Loucy (cell line): ENCODE results near the gene PALD1.

Source experiments
- H2AFZ ChIP-seq: fragments of 200-600 bp; sonication (generic); 2 replicates; pipeline ENCODE4 v1.6.0; 2016; ENCODE audit warnings: antibody characterized with exemption, mild to moderate bottlenecking, low read length, moderate library complexity
- H3F3A ChIP-seq: fragments of 200-600 bp; 2 replicates; pipeline ENCODE4 v1.6.0; 2016; ENCODE audit warnings: antibody characterized with exemption, low read depth, mild to moderate bottlenecking
- H3K27me3 ChIP-seq: fragments of 200-600 bp; sonication (generic); 2 replicates; pipeline ENCODE4 v1.6.1; 2014; ENCODE audit warnings: low read length, mild to moderate bottlenecking; ENCODE audit not compliant: insufficient read depth, poor library complexity, severe bottlenecking
- H3K36me3 ChIP-seq: fragments of 200-600 bp; sonication (generic); 2 replicates; pipeline ENCODE4 v1.6.1; 2016; ENCODE audit warnings: low read length; ENCODE audit not compliant: insufficient read depth
- H3K4me1 ChIP-seq: fragments of 200-600 bp; sonication (generic); 2 replicates; pipeline ENCODE4 v1.5.1; 2014; ENCODE audit warnings: low read length, mild to moderate bottlenecking; ENCODE audit not compliant: insufficient read depth, poor library complexity, severe bottlenecking
- H3K4me2 ChIP-seq: fragments of 200-600 bp; sonication (generic); 2 replicates; pipeline ENCODE4 v1.6.0; 2014; ENCODE audit warnings: antibody characterized with exemption, low read length, low read depth, mild to moderate bottlenecking; ENCODE audit not compliant: poor library complexity, severe bottlenecking
- H3K4me3 ChIP-seq: fragments of 200-600 bp; sonication (generic); 2 replicates; pipeline ENCODE4 v1.5.1; 2014; ENCODE audit warnings: low read length, mild to moderate bottlenecking, mixed read lengths; ENCODE audit not compliant: poor library complexity, severe bottlenecking
- H3K79me2 ChIP-seq: fragments of 200-600 bp; sonication (generic); 2 replicates; pipeline ENCODE4 v1.6.1; 2014; ENCODE audit warnings: low read length; ENCODE audit not compliant: insufficient read depth
- H3K9ac ChIP-seq: fragments of 200-600 bp; sonication (generic); 2 replicates; pipeline ENCODE4 v1.6.0; 2014; ENCODE audit warnings: mild to moderate bottlenecking, low read depth, low read length, moderate library complexity; ENCODE audit not compliant: poor library complexity, severe bottlenecking
- H3K9me2 ChIP-seq: fragments of 200-600 bp; sonication (generic); replicated peaks from 2 replicates; pipeline ENCODE4 v1.6.1; 2016; ENCODE audit warnings: low read depth, low read length, mixed read lengths
- H3K9me3 ChIP-seq: fragments of 200-600 bp; sonication (generic); 2 replicates; pipeline ENCODE4 v1.6.1; 2014; ENCODE audit warnings: mild to moderate bottlenecking, antibody characterized with exemption, low read length, low read depth; ENCODE audit not compliant: insufficient read depth
- H4K20me1 ChIP-seq: fragments of 200-600 bp; sonication (generic); 2 replicates; pipeline ENCODE4 v1.6.0; 2014; ENCODE audit warnings: antibody characterized with exemption, low read length, mild to moderate bottlenecking; ENCODE audit not compliant: insufficient read depth, poor library complexity, severe bottlenecking
- EZH2phosphoT487 ChIP-seq: fragments of 200-600 bp; IDR thresholded peaks from 2 replicates; pipeline ENCODE4 v1.6.1; 2018; ENCODE audit warnings: antibody characterized with exemption, mild to moderate bottlenecking, moderate library complexity, borderline replicate concordance
- TF ChIP-seq, protein P1 (sequence below): fragments of 200-600 bp; sonication (generic); conservative IDR thresholded peaks from 2 replicates; pipeline ENCODE4 v1.5.1; 2014; ENCODE audit warnings: mild to moderate bottlenecking, antibody characterized with exemption, low read length

Gene PALD1

DNA sequence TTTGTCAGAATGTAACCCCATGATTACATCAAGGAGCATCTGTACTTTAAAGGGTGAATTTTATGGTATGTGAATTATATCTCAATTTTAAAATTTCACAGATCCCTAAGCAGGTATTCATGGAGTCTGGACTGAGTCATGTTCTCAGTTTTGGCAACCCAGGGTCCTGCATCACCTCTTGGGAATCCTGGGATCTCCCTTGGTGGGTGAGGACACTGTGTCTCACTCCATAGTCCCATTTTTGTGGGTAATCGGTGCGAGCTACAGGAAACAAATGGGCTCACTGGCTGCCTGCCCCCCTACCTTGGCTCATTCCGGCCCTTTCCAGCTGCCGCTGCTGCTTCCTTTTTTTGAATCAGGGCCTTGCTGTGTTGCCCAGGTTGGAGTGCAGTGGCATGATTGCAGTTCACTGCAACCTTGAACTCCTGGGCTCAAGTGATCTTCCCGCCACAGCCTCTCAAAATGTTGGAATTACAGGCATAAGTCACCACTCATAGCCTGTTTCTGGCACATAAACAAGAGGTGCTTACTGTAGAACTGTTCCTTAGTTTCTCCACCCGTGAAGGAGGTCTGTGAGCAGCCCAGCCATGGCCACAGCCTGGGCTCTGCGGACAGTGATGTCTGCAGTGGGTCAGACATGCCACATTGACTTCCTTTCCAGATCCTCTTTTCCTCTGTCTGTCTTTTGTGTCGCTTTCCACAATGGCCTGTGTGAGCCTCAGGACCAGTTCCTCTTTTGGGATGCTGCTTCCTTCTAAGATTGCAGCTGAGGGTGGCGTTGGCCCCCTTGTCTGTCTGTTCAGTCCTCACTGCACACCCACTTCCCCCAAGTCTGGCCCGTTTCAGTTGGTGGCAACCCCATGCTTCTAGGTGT is 14.5 kb downstream of the PALD1 start:
- Histone ChIP-seq H3K9me2 (no peaks in the 10 kb centered on the region), H3K27me3 (no peaks in the 10 kb centered on the region), H3K4me3 (peak overlapping the region; percentile 27), H3K9ac (peak overlapping the region; percentile 36), H2AFZ (no peak overlapping the region), H3K4me2 (peak overlapping the region; percentile 69), H3K9me3 (no peaks in the 10 kb centered on the region), H3K4me1 (peaks cover 71% of the 10 kb centered on the region), H3K79me2 (peaks cover 36% of the 10 kb centered on the region; the same call in 1 of the 2 replicates), H4K20me1 (no peaks in the 10 kb centered on the region), H3F3A (no peaks in the 10 kb centered on the region), H3K36me3 (no peaks in the 10 kb centered on the region)
- no peak for TF ChIP-seq EZH2phosphoT487
- TF ChIP-seq, protein P1, sequence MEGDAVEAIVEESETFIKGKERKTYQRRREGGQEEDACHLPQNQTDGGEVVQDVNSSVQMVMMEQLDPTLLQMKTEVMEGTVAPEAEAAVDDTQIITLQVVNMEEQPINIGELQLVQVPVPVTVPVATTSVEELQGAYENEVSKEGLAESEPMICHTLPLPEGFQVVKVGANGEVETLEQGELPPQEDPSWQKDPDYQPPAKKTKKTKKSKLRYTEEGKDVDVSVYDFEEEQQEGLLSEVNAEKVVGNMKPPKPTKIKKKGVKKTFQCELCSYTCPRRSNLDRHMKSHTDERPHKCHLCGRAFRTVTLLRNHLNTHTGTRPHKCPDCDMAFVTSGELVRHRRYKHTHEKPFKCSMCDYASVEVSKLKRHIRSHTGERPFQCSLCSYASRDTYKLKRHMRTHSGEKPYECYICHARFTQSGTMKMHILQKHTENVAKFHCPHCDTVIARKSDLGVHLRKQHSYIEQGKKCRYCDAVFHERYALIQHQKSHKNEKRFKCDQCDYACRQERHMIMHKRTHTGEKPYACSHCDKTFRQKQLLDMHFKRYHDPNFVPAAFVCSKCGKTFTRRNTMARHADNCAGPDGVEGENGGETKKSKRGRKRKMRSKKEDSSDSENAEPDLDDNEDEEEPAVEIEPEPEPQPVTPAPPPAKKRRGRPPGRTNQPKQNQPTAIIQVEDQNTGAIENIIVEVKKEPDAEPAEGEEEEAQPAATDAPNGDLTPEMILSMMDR = no peak

- Histone ChIP-seq H4K20me1 (no peaks in the 10 kb centered on the region), H3K36me3 (no peaks in the 10 kb centered on the region), H3K27me3 (no peaks in the 10 kb centered on the region), H3K9ac (peak overlapping the region; percentile 36), H2AFZ (no peak overlapping the region), H3F3A (no peaks in the 10 kb centered on the region), H3K4me2 (peak overlapping the region; percentile 69), H3K9me3 (no peaks in the 10 kb centered on the region), H3K4me3 (peak overlapping the region; percentile 27), H3K4me1 (peaks cover 71% of the 10 kb centered on the region), H3K9me2 (no peaks in the 10 kb centered on the region), H3K79me2 (peaks cover 36% of the 10 kb centered on the region; the same call in 1 of the 2 replicates)
- TF ChIP-seq, protein P1 = no peak
- TF ChIP-seq EZH2phosphoT487 = no peak
These were observed 15.2 kb downstream of the PALD1 start for GRCh38 chr10:70493660-70494234.

DNA sequence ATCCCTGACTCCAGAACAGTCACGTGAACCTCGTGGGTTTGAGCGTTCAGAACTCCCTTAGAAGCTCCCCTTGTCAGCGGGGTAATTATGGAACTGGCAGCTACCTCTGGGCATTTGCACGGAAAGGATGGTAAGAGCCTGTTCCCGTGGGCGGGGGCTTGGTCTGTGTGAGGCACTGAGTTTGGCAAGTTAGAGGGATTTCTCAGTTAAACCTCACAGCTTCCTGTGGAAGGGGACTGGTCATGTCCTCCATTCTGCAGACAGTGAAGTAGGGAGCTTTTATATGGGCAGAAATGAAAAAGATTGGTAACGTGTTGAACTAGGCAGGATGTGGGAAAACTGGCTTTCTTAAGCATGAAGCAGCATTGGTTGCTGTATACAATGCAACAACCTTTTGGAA is 16.0 kb downstream of the PALD1 start:
- Histone ChIP-seq H3K4me2 (peak overlapping the region; percentile 69), H2AFZ (peak overlapping the region; percentile 30; the same call in 1 of the 2 replicates), H3K9me2 (no peaks in the 10 kb centered on the region), H3K27me3 (no peaks in the 10 kb centered on the region), H3F3A (no peaks in the 10 kb centered on the region), H3K4me1 (peaks cover 72% of the 10 kb centered on the region), H3K79me2 (peaks cover 36% of the 10 kb centered on the region; the same call in 1 of the 2 replicates), H3K36me3 (no peaks in the 10 kb centered on the region), H3K9ac (peak overlapping the region; percentile 36), H3K9me3 (no peaks in the 10 kb centered on the region), H4K20me1 (no peaks in the 10 kb centered on the region), H3K4me3 (peak overlapping the region; percentile 16)
- TF ChIP-seq EZH2phosphoT487 = no peak
- TF ChIP-seq, protein P1 = no peak
